ENCODE data around the gene MRPL49.
"Not testable (repeated sequence)": the region's sequence is repeated elsewhere in the genome, so short reads cannot be mapped to it uniquely, and the experiment has no call there.

Gene MRPL49

DNA sequence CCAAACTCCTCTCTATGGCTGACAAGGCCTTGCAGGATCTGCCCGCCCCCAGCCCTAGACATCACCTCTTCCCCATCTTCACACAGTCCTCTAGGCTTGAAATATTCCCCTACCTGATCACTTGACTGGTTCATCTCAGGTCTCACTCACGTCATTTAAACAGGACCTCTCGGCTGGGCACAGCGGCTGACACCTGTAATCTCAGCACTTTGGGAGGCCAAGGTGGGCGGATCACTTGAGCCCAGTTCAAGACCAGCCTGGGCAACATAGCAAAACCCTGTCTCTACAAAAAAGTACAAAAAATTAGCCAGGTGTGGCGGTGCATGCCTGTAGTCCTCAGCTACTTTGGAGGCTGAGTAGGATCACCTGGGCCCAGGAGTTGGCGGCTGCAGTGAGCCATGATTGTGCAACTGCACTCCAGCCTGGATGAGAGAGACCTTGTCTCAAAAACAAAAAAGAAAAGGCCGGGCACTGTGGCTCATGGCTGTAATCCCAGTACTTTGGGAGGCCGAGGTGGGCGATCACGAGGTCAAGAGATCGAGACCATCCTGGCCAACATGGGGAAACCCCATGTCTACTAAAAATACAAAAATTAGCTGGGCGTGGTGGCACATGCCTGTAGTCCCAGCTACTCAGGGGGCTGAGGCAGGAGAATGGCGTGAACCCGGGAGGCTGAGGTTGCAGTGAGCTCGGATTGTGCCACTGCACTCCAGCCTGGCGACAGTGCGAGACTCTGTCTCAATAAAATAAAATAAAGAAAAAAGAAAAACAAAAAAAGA, 3.0 kb upstream of the MRPL49 start:
- not testable (repeated sequence) for DNase-seq

DNA sequence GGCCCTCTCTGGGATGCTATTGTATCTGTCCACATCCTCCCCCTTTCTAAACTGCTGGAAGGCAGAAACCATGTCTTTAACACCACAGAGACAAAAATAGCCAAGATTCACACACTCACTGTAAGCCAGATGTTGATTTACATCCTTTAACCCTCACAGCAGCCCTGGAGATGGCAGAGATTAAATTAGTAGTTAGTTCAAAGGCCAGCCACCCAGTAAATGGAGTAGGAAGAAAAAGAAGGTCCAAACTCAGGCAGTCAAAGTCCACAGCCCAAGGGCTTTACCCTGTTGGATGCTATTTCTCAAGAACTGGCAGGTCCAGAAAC, 2.5 kb upstream of the MRPL49 start:
- no peak for DNase-seq

DNA sequence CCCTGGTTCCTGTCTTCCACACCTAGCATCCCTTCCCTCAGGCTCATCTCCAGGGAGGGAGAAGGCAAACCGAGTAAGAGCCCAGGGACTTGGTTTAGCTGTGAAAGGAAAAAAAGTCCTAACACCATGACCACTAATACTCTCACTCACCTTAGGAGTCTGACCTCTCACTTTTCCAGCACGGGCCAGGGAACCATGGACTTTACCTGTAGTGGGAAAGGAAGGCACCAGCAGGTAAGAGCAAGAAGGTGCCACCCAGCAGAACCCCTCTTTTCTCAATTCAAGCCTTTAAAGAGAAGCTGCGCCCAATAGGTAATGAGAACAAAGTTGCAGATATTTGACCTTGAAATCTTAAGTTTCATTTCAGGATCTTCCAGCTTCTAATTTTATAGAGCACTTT, 1.3 kb upstream of the MRPL49 start:
- DNase-seq, result no peak

DNA sequence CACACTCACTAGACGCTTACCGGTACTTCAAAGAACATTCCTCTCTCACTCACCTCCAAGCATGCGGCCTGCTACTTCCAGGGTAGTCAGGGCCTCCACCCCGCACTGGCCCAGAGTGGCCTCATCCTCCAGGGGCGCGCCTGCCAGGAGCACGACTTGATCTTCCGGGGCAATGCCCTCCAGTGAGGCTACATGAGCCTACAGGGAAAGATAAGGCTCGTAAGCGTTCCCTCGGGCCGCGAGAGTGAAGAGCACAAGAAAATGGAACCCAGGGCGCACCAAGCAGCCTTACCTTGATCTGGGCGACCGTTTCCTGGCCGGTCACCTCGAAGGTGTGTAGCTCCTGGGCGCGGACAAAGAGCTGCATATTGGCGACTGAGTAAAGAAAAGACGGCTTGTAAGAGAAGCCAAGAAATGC, 665 bp upstream of the MRPL49 start:
- peak; percentile 62 for DNase-seq

DNA sequence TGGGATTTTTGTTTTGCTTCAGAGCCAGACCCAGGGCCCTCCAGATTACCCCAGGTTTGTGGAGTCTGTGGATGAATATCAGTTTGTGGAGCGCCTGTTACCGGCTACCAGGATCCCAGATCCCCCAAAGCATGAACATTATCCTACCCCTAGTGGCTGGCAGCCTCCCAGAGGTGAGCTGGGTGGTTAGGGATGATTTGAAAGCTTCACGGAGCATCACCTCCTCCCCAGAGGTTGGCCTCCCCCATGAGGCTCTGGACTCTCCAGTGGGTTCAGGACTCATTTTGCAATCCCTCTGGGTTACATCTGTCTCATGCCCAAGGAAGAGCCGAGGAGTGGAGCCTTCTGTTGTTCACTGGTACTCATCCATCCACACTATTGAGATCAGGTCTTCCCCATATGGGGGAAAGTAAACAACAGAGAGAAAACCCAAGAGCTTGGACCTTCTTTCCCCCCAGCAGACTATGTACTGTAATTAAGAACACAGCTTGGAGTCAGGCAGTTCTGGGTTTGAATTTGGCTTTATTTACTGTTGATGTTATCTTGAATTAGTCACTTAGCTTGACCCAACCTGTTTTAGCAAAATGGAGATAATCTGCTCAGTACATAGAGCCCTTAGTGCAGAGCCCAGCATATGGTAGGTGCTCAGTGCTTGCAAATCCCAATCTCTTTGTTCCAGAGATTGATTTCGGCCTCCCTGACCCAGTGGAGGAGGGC, 2.5 kb downstream of the MRPL49 start:
- no peak for DNase-seq

DNA sequence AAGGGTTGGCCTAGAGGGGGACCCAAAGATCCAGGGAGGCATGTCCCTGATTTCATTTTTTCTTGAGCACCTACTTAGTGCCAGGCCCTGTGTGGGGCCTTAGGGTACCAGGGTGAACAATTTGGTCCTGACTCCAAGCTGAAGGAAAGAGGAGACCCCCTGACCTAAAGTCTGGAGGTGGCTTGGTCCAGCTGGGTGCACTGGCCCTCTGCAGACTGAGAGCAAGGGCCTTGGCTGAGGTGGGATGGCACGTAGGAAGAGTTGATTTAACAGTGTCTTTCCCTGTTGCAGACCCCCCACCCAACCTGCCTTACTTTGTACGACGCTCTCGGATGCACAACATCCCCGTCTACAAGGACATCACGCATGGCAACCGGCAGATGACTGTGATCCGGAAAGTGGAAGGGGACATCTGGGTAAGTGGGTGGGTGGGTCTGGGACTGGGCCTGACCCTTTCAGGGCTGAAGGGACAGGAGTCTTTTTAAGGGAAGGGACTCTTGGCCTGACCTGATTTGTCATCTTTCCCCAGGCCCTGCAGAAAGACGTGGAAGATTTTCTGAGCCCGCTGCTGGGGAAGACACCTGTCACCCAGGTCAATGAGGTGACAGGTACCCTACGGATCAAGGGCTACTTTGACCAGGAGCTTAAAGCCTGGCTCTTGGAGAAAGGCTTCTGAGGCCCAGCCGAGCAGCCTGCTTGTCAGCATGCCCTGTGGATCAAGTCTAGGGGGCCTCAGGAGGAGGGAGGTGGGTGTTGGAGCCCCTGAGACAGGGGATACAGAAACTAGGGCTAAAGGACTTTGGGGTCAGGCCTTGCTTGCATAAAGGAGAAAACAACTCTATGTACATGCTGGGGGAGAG, 3.3 kb downstream of the MRPL49 start:
- DNase-seq, result no peak

DNA sequence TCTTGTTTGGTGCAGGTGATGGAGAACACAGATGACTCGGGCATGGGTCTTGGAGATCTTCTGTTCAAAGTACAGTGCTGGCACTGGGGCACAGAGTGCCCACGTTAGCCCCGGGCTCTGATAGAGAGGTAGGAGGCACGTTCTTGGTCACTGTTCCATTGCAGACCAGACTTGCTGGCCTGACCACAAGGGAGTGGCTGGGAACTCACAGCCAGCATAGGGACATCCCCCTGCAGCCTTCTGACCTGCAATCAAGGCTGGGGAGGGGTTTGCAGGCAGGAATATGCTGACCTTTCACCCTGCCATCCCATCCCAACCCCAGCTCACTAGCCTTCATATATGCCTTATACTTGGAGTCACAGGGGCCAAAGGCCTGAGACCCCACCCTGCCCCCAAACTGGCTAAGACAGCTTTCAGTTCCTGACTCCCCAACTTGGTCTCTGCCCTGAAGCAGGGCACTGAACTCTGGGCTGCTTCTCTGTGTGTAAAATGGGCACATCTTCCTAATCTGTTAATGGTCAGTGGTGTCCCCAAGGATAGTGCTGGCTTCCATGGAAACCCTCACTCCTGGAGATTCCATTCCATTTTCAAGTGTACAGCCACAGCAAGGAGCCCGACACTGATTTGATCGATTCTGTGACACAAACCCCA, 4.6 kb downstream of the MRPL49 start:
- no peak for DNase-seq

DNA sequence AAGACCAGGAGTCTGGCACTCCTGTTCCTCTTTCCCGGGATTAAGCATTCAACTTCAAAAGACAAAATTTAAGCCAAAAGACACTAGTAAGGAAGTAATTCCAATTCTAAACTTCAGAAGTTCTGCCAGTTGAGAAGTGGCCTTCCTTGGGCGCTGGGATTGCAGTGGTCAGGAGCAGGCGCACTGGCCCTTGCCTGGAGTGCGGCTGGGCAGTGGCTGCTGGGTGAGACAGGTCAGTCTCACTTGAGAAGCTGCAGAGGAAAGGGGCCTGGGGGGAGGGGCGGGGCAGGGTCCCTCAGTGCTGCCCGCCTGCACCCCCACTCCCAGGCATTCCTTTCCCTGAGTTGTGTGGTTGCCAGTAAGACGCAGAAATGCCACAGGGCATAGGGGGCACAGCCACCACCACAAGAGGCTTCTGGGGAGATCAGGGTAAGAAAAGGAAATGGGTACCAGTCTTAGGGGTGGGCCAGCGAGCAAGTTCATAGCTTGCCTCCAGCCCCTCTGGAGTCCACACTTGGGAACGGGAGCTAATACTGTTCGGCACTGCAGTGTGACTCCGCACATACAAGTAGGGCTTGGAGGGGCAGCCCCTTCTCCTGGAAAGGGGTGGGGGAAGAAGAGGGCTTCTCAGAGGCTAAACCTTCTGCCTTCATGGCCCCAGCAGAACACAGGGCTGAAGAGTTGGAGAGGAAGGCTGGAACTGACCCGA, 5.5 kb downstream of the MRPL49 start:
- DNase-seq, result no peak

DNA sequence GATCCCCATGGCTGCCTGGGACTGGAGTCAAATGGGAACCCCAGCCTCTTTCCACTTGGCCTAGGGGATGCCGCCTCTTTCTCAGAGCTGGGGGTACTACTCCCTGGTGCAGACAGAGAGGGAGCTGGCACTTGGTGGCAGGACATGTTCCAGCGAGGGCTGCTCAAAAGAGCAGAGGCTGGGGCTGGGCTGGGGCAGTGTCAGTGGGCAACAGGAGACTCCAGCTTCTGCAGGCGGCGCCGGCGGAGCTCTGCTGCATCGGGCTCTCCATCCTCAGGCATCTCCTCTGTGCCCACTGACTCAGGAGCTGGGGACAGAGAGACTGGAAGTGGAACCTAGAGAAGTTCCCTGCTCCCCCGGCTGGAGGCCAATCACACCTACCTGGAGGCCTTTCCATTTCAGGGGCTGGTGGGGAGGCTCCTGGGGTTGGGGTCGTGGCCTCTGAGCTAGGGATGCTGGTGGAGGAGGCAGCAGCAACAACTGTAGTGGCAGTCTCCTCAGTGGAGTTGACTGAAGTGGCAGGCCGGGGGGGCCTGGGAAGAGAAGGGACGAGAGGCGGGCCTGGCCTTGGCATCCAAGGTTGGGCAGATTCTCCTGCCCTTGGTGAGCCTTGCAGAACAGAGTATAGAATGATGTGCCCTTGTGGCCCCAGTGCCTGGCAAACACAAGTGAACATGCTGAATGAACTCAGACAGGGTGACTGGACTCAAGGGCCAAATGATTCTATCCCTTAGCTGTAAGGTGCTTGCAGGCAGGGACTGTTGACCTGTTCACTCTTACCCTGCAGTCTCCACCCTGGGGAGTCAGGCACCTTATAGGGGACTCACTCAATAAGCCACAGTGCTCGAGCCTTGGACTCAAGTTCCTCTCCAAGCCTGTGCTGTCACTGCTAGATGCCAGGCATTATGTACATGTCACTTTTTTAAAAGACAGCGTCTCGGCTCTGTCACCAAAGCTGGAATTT, 6.3 kb downstream of the MRPL49 start:
- DNase-seq, result no peak

DNA sequence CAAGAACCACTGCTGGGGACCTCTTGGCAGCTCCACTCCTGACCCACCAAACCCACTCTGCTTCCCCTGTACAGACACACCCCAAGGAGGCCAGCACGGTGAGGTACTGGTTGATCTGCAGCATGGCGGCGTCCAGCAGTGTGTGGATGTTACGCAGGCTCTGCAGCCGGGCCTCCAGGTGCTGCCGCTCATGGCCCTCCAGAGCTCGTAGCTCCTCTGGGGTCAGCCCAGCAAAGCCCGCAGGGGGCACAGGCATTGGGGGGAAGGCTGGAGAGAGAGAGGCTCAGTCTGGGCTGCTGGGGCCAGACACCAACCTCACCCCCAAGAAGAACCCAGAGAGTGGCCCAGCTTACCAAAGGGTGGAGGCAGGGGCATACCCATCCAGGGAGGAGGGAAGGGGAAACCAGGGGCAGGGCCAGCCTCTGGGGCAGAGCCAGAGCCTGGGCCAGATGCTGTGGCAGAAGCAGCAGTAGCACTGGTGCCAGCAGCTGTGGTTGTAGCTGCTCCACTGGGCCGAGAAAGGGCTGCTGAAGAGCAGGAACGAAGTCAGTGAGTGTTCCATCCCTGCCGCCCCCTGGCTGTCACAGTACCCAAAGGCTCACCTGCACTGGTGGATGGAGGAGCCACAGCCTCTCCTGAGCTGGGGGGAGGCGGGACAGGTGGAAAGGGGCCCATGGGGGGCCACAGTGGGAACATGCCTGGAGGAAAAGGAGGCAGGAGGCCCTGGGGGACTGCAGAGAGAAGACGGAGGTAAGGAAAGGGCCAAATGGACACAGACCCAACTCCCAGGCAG, 7.7 kb downstream of the MRPL49 start:
- no peak for DNase-seq

DNA sequence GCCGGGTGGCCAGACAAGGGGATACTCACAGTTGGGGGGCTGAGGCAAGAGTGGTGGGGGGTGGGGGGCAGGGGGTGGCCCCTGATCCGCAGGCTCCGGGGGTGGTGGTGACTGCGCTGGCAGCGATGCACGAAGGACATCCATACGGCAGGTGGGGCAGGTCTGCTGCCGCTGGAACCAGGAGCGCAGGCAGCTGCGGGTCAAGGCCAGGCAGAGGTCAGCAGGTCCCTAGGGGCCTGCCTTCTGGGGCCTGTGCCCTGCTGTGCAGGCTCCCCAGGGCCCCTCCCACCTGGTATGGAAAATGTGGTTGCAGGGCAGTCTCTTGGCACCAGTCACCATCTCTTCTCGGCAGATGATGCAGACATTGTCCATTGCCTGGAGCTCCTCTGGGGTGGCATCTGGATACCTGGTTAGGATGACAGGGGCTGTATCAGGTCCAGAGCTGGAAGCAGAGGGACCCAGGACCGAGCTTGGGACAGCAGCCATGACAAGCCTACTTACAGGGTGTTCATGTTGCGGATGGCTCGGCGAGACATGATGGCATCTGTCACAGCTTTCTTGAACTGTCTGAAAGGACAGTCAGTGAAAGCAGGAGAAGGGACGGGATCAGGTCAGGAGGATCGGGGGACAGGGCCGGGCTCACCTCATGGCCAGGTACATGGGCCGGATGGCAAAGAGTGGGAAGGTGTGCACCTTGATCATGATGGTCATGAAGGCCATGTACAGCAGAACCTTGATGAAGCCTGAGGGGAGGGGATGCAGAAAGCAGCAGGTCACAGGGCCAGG, 8.7 kb downstream of the MRPL49 start:
- no peak for DNase-seq

DNA sequence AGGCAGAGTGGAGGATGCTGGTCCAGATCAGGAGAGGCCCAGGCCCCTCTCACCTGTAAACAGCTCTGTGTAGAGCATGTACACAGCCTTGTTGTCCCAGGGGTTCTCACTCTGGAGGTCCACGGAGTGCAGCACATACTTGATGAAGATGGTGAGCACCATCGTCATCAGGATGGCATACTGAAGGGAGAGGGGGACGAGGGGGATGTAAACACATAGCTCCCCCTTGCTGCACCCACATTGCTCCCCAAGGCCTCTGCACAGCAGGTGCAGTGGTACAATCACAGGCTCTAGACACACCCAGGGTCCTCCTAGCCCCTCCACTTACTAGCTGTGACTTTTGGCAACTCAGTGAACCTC, 9.3 kb downstream of the MRPL49 start:
- no peak for DNase-seq

DNA sequence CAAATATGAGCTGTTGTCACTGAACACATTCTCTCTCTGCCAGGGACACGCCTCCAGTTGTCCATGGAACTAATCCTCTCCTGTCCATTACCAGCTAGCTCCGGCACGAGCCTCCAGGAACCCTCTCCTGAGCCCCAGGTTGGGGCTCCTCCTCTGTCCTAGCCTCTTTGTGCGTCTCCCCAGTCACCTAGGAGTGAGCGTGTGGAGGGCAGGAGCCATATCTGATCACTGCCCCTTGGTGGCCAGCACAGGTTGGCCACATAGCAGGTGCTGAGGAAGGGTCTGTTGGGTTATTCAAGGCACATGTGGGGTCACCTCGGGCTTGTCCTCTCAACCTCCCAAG, 9.7 kb downstream of the MRPL49 start:
- DNase-seq, result no peak

DNA sequence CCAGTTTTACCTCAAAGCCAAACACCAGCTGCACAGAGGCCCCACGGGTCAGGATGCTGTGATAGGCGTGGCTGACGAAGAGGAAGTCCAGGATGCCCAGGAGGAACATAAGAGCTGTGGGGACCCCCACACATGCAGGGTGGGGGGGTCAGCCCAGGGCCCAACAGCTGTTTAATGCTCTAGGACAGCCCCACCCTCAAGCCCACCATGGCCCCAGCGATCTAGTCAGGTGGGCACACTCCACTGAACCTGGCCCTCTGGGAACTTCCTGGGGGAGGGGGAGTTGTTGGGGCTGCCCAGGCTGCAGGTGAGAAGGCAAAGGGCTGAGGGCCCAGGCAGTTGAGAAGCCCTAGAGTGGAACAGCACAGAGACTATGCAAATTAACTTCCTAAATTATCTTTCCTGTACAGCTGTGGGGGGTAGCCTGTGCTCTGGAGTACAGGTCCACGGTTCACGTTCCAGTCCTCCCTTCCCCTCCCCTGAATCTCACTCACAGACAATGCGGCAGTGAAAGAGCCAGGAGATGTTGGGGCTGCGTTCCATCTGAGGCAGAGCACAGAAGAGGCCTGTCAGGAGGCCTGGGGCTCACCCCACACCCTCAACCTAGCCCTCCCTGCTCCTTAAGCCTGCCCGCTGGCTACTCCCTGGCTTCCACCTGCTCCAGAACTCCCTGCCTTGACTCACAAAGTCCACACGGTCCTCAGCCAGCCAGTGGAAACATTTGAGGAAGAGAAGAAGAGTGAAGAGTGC, 10.3 kb downstream of the MRPL49 start:
- no peak for DNase-seq

DNA sequence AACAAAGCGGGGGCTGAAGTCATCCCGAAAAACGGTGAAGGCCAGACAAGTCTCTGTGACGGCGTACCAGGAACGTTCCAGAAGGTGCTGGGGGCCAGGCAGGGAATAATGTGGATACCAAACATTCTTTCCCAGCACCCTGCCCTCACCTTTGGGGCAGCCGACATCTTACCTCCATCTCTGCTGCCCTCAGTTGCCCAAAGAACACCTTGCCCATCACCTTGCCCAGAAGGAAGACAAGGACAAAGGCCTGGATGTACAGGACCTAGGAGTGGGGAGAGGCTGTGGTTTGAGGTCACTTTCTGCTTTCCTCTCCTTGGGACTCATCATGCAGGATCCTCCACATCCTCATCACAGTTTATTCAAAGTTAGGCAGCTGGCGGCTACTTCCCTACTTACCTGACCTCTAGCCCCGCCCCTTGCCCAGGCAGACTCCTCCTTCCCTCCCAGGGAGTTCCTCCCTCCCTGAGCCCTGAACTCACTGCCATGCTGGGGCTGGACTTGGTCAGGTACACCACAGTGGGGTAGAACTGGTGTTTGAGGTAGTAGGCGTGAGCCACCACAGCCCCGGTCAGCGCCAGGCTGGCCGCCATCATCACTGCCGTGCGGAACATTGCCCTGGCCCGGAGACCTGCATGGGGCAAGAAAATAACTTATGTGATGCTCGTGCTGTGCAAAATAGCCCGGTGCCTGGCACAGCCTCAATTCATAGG, 11.0 kb downstream of the MRPL49 start:
- DNase-seq, result peak; percentile 69

DNA sequence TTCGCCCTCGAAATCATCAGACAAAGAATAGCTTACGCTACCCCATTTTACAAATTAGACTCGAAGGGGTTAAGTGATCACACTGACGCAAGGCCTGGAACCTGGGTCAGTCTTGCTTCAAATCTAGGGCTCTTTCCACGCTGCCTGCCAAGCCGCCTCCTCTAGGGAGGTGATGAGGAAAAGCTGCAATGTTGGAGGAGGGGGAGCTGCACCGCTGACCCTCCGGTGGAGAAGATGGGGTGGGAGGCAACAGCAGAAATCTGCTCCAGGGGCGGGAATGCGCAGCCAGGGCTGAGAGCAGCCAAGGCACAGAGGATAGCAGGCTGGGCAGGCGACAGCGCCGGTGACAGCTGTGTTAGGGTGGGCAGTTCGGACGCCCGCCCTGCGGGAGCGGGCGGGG, 11.6 kb downstream of the MRPL49 start:
- DNase-seq, result no peak

DNA sequence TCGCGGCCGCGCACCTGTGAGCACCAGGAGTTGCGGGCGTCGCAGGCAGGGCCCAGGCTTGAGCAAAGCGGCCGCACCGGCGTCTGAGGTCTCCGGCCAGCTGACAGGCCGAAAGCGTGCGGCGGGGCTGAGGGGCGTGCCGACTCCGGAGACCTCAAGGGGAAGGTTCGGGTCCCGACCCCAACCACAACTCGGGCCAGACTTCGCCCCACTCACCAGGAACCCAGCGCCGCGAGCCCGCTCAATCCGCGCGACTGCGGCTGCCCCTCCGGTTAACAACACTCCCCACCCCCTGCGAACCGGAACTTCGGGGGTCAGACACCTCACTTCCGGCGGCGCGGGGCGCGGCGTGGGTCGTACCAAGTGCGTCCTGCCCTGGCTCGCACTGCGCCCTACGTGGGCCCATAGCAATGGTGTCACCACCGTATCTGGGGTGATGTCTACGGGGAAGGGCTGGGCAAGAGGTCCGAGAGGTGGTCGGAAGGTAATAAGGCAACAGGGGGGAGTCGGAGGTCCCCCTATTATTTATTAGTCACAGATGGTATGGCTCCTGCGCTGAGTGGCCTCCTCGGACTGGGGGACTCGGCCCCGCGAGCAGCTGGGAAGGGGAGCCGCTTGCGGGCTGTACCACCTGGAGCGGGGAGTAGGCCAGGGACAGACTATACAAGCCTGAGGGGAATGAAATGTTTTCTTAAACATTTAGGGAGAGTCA, 12.3 kb downstream of the MRPL49 start, which contains the start of gene SYVN1:
Gene SYVN1, minus strand, starts transcription at position 280 of the 712 bp plus-strand sequence. CDS start 918 bp downstream, outside the sequence.
- peak; percentile 92 for DNase-seq

Measured in hematopoietic multipotent progenitor cell treated with erythropoietin and hydrocortisone succinate and interleukin-3 and kit ligand, for 8 days (in vitro differentiated cells).